ENCODE data around the gene JCHAIN. TPM values are rescaled to one million over a fixed set of nuclear protein-coding genes. Genes with fewer than 3 reads are reported as not detected.

JCHAIN gene
- total RNA-seq, 2 donors from 2014 or later = 0.62 to 2.0 TPM

DNA sequence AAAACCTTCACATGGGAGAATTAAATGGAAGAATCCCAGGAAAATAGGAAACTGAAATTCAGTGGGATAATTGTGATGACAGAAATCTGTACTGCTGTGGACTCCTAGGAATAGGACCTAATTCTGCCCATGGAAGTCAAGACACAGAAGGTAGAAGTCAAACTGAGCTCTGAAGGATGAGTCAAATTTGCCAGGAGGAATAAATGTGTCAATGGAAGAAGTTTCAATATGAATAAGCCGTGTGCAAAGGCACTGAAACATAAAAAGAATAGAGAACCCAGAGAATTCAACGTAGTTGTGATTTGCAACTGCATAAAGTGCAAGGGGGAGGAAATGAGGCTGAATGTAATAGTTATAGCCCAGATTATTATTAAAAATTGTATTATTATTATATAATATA is 26.1 kb downstream of the JCHAIN start:
- Histone ChIP-seq H3K4me1 (replicated peaks) (no peaks in the 10 kb centered on the region), H3K27ac (no peak overlapping the region), H3K4me3 (no peak overlapping the region), H3K27me3 (replicated peaks; ENCODE audit: insufficient read depth) (no peaks in the 10 kb centered on the region), H3K36me3 (no peaks in the 10 kb centered on the region), H3K9me3 (no peaks in the 10 kb centered on the region)
- TF ChIP-seq, protein P1, sequence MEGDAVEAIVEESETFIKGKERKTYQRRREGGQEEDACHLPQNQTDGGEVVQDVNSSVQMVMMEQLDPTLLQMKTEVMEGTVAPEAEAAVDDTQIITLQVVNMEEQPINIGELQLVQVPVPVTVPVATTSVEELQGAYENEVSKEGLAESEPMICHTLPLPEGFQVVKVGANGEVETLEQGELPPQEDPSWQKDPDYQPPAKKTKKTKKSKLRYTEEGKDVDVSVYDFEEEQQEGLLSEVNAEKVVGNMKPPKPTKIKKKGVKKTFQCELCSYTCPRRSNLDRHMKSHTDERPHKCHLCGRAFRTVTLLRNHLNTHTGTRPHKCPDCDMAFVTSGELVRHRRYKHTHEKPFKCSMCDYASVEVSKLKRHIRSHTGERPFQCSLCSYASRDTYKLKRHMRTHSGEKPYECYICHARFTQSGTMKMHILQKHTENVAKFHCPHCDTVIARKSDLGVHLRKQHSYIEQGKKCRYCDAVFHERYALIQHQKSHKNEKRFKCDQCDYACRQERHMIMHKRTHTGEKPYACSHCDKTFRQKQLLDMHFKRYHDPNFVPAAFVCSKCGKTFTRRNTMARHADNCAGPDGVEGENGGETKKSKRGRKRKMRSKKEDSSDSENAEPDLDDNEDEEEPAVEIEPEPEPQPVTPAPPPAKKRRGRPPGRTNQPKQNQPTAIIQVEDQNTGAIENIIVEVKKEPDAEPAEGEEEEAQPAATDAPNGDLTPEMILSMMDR (IDR thresholded peaks at IDR 0.05) = no peak
- TF ChIP-seq POLR2A (IDR thresholded peaks at IDR 0.05) (no peak), POLR2AphosphoS5 (IDR thresholded peaks at IDR 0.05) (no peak)
- intact Hi-C loops (cut with DNase I) = no loop called here
- WGBS = 91% methylated on average over 2 of the region's 2 CpGs
- DNase-seq (ENCODE audit: low spot score) = no peak

DNA sequence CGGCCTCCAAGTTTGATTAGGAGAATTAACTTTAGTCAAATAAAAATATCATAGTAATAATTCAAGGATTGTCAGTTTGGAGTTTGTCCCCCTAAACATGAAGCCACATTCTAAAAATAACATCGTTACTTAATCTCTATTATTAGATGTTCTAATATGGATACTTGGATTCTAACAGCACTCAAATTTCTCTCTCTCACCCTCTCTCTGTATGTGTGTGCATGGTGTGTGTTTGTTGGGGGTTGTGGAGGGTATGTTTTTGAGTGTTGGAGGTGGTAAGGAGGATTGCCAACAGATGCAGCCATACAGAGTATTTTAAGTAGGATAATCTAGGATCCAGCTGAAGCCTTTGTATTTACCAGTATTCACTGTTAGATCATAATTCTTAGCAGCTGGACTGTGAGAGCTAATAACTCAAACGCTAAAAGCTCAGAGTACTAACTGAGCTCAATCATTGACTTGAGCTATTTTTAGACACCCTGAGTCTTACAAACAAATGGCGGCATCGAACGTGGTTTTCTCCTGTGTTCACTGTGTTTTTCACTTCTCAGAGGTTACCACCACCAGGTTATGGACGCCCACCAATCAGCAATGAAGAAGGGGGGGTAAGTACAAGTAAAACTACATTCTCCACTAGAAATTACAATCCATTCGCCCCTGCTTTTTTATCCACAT is 28.9 kb downstream of the JCHAIN start:
- no peaks in the 10 kb centered on the region for H3K4me1 ChIP-seq (replicated peaks)
- no peaks in the 10 kb centered on the region for H3K27me3 ChIP-seq (replicated peaks; ENCODE audit: insufficient read depth)
- intact Hi-C loops (cut with DNase I) = no loop called here
- H3K36me3 ChIP-seq = no peaks in the 10 kb centered on the region
- no peak overlapping the region for H3K27ac ChIP-seq
- no peaks in the 10 kb centered on the region for H3K9me3 ChIP-seq
- WGBS = 39% methylated on average over 8 of the region's 8 CpGs
- TF ChIP-seq, protein P1 (IDR thresholded peaks at IDR 0.05) = no peak
- no peak for DNase-seq (ENCODE audit: low spot score)
- H3K4me3 ChIP-seq = no peak overlapping the region

DNA sequence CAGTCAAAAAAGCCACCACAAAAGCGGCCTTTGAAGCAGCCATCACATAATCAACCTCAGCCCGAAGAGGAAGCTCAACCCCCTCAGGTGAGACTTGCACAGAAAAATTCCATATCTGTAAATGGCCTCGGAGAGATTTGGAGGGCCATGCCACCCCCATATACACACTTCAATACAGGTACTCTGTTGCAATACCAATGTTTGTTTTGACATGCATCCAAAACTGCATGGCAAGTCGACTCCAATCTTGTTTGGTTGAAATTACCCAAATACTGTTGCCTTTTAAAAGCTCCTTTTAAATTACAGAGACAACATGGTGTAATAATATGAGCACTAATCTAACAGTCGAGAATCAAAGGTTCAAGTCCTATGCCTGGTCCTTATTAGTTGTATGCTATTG is 31.8 kb downstream of the JCHAIN start:
- H3K27me3 ChIP-seq (replicated peaks; ENCODE audit: insufficient read depth) = no peaks in the 10 kb centered on the region
- WGBS = 66% methylated on average over 5 of the region's 5 CpGs
- intact Hi-C loops (cut with DNase I) = no loop called here
- no peaks in the 10 kb centered on the region for H3K9me3 ChIP-seq
- no peak for TF ChIP-seq POLR2AphosphoS5 (IDR thresholded peaks at IDR 0.05)
- TF ChIP-seq, protein P1 (IDR thresholded peaks at IDR 0.05) = no peak
- no peak for TF ChIP-seq POLR2A (IDR thresholded peaks at IDR 0.05)
- DNase-seq (ENCODE audit: low spot score) = no peak
- no peak overlapping the region for H3K4me3 ChIP-seq
- H3K4me1 ChIP-seq (replicated peaks) = no peaks in the 10 kb centered on the region
- H3K27ac ChIP-seq = no peak overlapping the region
- H3K36me3 ChIP-seq = no peaks in the 10 kb centered on the region

DNA sequence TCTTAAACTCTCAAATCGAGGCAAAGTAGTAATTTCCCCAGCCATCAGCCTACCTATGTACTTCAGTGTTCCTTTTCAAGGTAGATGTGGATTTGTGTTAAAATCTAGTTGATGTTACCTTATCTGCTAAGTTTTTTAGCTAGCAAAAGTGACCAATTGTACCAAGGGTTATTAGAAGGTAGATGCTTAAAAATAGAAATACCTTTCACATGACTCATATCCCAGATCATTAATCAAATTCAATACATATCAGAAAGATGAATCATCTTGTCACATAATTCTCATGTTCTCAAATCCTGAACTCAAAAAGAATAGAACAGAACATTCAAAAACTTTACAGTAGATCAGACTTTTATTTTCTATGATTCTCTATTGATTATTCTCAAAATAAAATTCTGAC is 34.3 kb downstream of the JCHAIN start:
- intact Hi-C loops (cut with DNase I) = no loop called here
- no peaks in the 10 kb centered on the region for H3K27me3 ChIP-seq (replicated peaks; ENCODE audit: insufficient read depth)
- DNase-seq (ENCODE audit: low spot score) = no peak
- no peaks in the 10 kb centered on the region for H3K36me3 ChIP-seq
- no peaks in the 10 kb centered on the region for H3K9me3 ChIP-seq
- H3K4me3 ChIP-seq = no peak overlapping the region
- no peak for TF ChIP-seq POLR2AphosphoS5 (IDR thresholded peaks at IDR 0.05)
- TF ChIP-seq POLR2A (IDR thresholded peaks at IDR 0.05) = no peak
- TF ChIP-seq, protein P1 (IDR thresholded peaks at IDR 0.05) = no peak
- no peaks in the 10 kb centered on the region for H3K4me1 ChIP-seq (replicated peaks)
- 81% methylated on average over 1 of the region's 1 CpG for WGBS
- no peak overlapping the region for H3K27ac ChIP-seq

DNA sequence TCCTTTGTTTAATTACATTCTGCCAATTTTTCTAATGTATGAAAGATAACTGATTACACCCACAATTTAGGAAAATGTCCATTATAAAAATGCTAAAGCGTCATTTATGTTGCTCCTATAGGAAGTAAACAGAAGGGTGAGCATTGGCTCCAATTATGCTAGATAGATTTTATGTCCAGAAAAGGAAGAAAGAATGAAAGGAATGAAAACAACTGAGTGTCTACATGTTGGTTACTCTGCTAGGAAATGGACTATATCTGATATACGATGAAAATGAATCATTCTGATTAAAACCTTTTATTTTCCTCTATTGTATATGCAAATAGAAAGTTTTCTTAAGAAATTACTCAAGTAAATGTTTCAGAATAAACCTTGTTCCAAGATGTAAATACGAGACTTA is 36.1 kb downstream of the JCHAIN start:
- no peak for DNase-seq (ENCODE audit: low spot score)
- no peaks in the 10 kb centered on the region for H3K27me3 ChIP-seq (replicated peaks; ENCODE audit: insufficient read depth)
- no peak overlapping the region for H3K27ac ChIP-seq
- H3K4me3 ChIP-seq = no peak overlapping the region
- TF ChIP-seq POLR2AphosphoS5 (IDR thresholded peaks at IDR 0.05) = no peak
- TF ChIP-seq POLR2A (IDR thresholded peaks at IDR 0.05) = no peak
- TF ChIP-seq, protein P1 (IDR thresholded peaks at IDR 0.05) = no peak
- no peaks in the 10 kb centered on the region for H3K4me1 ChIP-seq (replicated peaks)
- no peaks in the 10 kb centered on the region for H3K36me3 ChIP-seq
- no peaks in the 10 kb centered on the region for H3K9me3 ChIP-seq
- WGBS = 79% methylated on average over 3 of the region's 3 CpGs
- intact Hi-C loops (cut with DNase I) = no loop called here

Data from prostate gland (tissue), 2 donors.